ENCODE results near the gene DPP6.
"Not testable (repeated sequence)": the region's sequence is repeated elsewhere in the genome, so short reads cannot be mapped to it uniquely, and the experiment has no call there.

Gene DPP6

GRCh38 chr7:154666768-154667167, 614.6 kb downstream of the DPP6 start:
- no peak for DNase-seq (ENCODE audit: low read depth)

- DNase-seq (ENCODE audit: low read depth): no peak
Measured at GRCh38 chr7:154672659-154673415, 620.6 kb downstream of the DPP6 start.

GRCh38 chr7:154674191-154674590, 622.0 kb downstream of the DPP6 start:
- DNase-seq (ENCODE audit: low read depth): no peak

- no peak for DNase-seq (ENCODE audit: low read depth)
Measured at GRCh38 chr7:154675560-154675959, 623.4 kb downstream of the DPP6 start.

- not testable (repeated sequence) for DNase-seq (ENCODE audit: low read depth)
Measured at GRCh38 chr7:154676033-154676421, 623.8 kb downstream of the DPP6 start.

GRCh38 chr7:154676422-154677073, 624.4 kb downstream of the DPP6 start:
- no peak for DNase-seq (ENCODE audit: low read depth)

GRCh38 chr7:154677454-154677853, 625.3 kb downstream of the DPP6 start:
- no peak for DNase-seq (ENCODE audit: low read depth)

- not testable (repeated sequence) for DNase-seq (ENCODE audit: low read depth)
Measured at GRCh38 chr7:154678001-154678550, 625.9 kb downstream of the DPP6 start.

- DNase-seq (ENCODE audit: low read depth): no peak
Measured at GRCh38 chr7:154679379-154680053, 627.3 kb downstream of the DPP6 start.

- DNase-seq (ENCODE audit: low read depth): no peak
Measured at GRCh38 chr7:154680894-154681659, 628.9 kb downstream of the DPP6 start.

GRCh38 chr7:154682003-154682402, 629.8 kb downstream of the DPP6 start:
- no peak for DNase-seq (ENCODE audit: low read depth)

- DNase-seq (ENCODE audit: low read depth): no peak
Measured at GRCh38 chr7:154684666-154685563, 632.7 kb downstream of the DPP6 start.

- DNase-seq (ENCODE audit: low read depth): no peak
Measured at GRCh38 chr7:154685564-154685901, 633.3 kb downstream of the DPP6 start.

- DNase-seq (ENCODE audit: low read depth): no peak
Measured at GRCh38 chr7:154686305-154686704, 634.1 kb downstream of the DPP6 start.

- no peak for DNase-seq (ENCODE audit: low read depth)
Measured at GRCh38 chr7:154688952-154689351, 636.8 kb downstream of the DPP6 start.

GRCh38 chr7:154690411-154690810, 638.2 kb downstream of the DPP6 start:
- DNase-seq (ENCODE audit: low read depth): no peak

- DNase-seq (ENCODE audit: low read depth): no peak
Measured at GRCh38 chr7:154693661-154694060, 641.5 kb downstream of the DPP6 start.

- DNase-seq (ENCODE audit: low read depth): no peak
Measured at GRCh38 chr7:154695836-154696235, 643.6 kb downstream of the DPP6 start.

- no peak for DNase-seq (ENCODE audit: low read depth)
Measured at GRCh38 chr7:154696556-154696955, 644.4 kb downstream of the DPP6 start.

GRCh38 chr7:154698726-154699291, 646.6 kb downstream of the DPP6 start:
- DNase-seq (ENCODE audit: low read depth): no peak

GRCh38 chr7:154699417-154699816, 647.2 kb downstream of the DPP6 start:
- no peak for DNase-seq (ENCODE audit: low read depth)
